ENCODE data around the gene TAF7.

DNA sequence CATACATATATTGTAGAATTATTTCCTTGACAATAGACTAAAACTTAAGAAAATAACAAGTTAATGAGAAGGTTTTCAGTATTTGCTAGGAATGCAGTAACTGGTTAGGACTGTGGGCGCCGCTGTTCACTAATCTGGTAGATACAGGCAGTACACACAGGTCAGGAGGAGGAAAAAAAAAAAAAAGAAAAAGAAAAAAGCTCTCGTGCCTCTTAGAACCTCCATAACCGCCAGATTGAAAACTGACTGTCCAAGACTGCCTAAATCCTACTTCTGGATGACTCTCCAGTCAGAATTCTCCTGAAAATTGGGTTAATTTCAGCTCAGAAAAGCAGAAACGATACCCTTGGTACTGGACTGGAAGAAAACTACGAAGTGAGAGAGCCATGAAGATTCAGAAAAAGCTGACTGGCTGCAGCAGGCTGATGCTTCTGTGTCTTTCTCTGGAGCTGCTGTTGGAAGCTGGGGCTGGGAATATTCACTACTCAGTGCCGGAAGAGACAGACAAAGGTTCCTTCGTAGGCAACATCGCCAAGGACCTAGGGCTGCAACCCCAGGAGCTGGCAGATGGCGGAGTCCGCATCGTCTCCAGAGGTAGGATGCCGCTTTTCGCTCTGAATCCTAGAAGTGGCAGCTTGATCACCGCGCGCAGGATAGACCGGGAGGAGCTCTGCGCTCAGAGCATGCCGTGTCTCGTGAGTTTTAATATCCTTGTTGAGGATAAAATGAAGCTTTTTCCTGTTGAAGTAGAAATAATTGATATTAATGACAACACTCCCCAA is 9.9 kb upstream of the TAF7 start, which contains the start of gene PCDHGA1:
- TF ChIP-seq, protein P1, sequence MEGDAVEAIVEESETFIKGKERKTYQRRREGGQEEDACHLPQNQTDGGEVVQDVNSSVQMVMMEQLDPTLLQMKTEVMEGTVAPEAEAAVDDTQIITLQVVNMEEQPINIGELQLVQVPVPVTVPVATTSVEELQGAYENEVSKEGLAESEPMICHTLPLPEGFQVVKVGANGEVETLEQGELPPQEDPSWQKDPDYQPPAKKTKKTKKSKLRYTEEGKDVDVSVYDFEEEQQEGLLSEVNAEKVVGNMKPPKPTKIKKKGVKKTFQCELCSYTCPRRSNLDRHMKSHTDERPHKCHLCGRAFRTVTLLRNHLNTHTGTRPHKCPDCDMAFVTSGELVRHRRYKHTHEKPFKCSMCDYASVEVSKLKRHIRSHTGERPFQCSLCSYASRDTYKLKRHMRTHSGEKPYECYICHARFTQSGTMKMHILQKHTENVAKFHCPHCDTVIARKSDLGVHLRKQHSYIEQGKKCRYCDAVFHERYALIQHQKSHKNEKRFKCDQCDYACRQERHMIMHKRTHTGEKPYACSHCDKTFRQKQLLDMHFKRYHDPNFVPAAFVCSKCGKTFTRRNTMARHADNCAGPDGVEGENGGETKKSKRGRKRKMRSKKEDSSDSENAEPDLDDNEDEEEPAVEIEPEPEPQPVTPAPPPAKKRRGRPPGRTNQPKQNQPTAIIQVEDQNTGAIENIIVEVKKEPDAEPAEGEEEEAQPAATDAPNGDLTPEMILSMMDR (tag by site-specific recombination; IDR thresholded peaks at IDR 0.05), result no peak
- TF ChIP-seq, protein P2, sequence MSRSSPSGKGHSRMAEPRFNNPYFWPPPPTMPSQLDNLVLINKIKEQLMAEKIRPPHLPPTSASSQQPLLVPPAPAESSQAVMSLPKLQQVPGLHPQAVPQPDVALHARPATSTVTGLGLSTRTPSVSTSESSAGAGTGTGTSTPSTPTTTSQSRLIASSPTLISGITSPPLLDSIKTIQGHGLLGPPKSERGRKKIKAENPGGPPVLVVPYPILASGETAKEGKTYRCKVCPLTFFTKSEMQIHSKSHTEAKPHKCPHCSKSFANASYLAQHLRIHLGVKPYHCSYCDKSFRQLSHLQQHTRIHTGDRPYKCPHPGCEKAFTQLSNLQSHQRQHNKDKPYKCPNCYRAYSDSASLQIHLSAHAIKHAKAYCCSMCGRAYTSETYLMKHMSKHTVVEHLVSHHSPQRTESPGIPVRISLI (tag by site-specific recombination; IDR thresholded peaks at IDR 0.05), result peak; percentile 41; the same call in 1 of the 2 replicates
